GM21526 (cell line): ENCODE data around the gene BRD9.
A peak's percentile ranks its signal among the peaks of the same experiment; 100 is the strongest.
"Not testable (repeated sequence)": the region's sequence is repeated elsewhere in the genome, so short reads cannot be mapped to it uniquely, and the experiment has no call there.

Experiments
- ATAC-seq: cut with Tn5 transposase; IDR thresholded peaks from one replicate; pipeline ENCODE4 v1.9.1; 2021; ENCODE audit warnings: moderate library complexity; ENCODE audit not compliant: unreplicated experiment, low FRiP score

BRD9 gene

GRCh38 chr5:881551-881935 is 11.1 kb downstream of the BRD9 start:
- no peak for ATAC-seq

GRCh38 chr5:880816-881550 is 11.6 kb downstream of the BRD9 start:
- ATAC-seq, result no peak

- not testable (repeated sequence) for ATAC-seq
Observed at GRCh38 chr5:878677-879076, 13.9 kb downstream of the BRD9 start.

GRCh38 chr5:878125-878524 is 14.5 kb downstream of the BRD9 start:
- ATAC-seq, result no peak

GRCh38 chr5:876398-877365 is 15.9 kb downstream of the BRD9 start:
- no peak for ATAC-seq

GRCh38 chr5:875931-876330 is 16.7 kb downstream of the BRD9 start:
- no peak for ATAC-seq

- peak; percentile 82 for ATAC-seq
Observed at GRCh38 chr5:873328-873727, 19.3 kb downstream of the BRD9 start.

GRCh38 chr5:872301-872700 is 20.3 kb downstream of the BRD9 start:
- no peak for ATAC-seq

- ATAC-seq, result no peak
Observed at GRCh38 chr5:871596-872298, 20.9 kb downstream of the BRD9 start.

GRCh38 chr5:870956-871355 is 21.6 kb downstream of the BRD9 start:
- no peak for ATAC-seq

GRCh38 chr5:868428-869135 is 24.0 kb downstream of the BRD9 start:
- no peak for ATAC-seq

GRCh38 chr5:867300-867870 is 25.2 kb downstream of the BRD9 start:
- no peak for ATAC-seq

GRCh38 chr5:865771-866170 is 26.8 kb downstream of the BRD9 start:
- no peak for ATAC-seq

GRCh38 chr5:865168-865521 is 27.5 kb downstream of the BRD9 start:
- ATAC-seq, result no peak

GRCh38 chr5:864492-865167 is 28.0 kb downstream of the BRD9 start:
- no peak for ATAC-seq

GRCh38 chr5:863244-863805 is 29.3 kb downstream of the BRD9 start:
- no peak for ATAC-seq

- ATAC-seq, result no peak
Observed at GRCh38 chr5:862367-863243, 30.0 kb downstream of the BRD9 start.
